HepG2 (cell line): ENCODE measurements around the gene KCNMB4. TPM values are rescaled to one million over a fixed set of nuclear protein-coding genes. Genes with fewer than 3 reads are reported as not detected.

Source experiments
- ATAC-seq: fragments of 200-7000 bp; cut with Tn5 transposase; 3 replicates; pipeline ENCODE4 v1.9.1; 2020; ENCODE audit warnings: mild to moderate bottlenecking, moderate library complexity
- BruUV-seq: library from RNA; stranded (reverse); fragments of 400-500 nt; replicated peaks from 2 replicates; lab custom pipeline; 2021; lab: Mats Ljungman, UMichigan
- CTCF ChIA-PET: fragments of 300-600 bp; formaldehyde crosslinking; extraction: SDS; loops from one replicate; lab custom pipeline; 2021; ENCODE audit warnings: low total read pairs, inconsistent platforms, low intra/inter-chr PET ratio; lab: Yijun Ruan, JAX
- POLR2A ChIA-PET: fragments of 350-600 bp; sonication (Branson Sonifier 250); formaldehyde crosslinking; loops from one replicate; lab custom pipeline; 2020; ENCODE audit warnings: antibody characterized with exemption, inconsistent platforms; lab: Yijun Ruan, JAX
- DNase-seq: peaks from one replicate; pipeline ENCODE4 v3.0.0-alpha.2; 2015; ENCODE audit warnings: low spot score
- FAIRE-seq: peaks from 3 replicates; lab custom pipeline; 2011; peaks lifted over from hg19 to GRCh38; lab: Jason Lieb, UNC
- H2AFZ ChIP-seq: one replicate; pipeline ENCODE4 v1.6.1; 2011; ENCODE audit warnings: low read length, inconsistent platforms
- H3K27ac ChIP-seq: fragments of 300-600 bp; 3 replicates; pipeline ENCODE4 v1.8.0; 2011; ENCODE audit warnings: mixed run types, mild to moderate bottlenecking, mixed read lengths, low read length, inconsistent platforms; ENCODE audit not compliant: insufficient read depth; ENCODE audit errors: extremely low read length
- H3K27me3 ChIP-seq, 2 experiments: fragments of 200-600 bp in 1 of 2; 2 replicates in 1 of 2; 3 replicates in 1 of 2; pipeline versions ENCODE4 v1.6.0 to v1.8.0; 2011; ENCODE audit warnings: low read length in 2 of 2, mild to moderate bottlenecking in 2 of 2, moderate library complexity in 2 of 2, inconsistent platforms in 1 of 2; ENCODE audit not compliant: insufficient read depth in 2 of 2, control insufficient read depth in 1 of 2
- H3K36me3 ChIP-seq, 2 experiments: fragments of 200-600 bp in 1 of 2; replicated peaks in 1 of 2; 2 replicates in 1 of 2; 3 replicates in 1 of 2; pipeline versions ENCODE4 v1.5.1 to v1.8.0; 2011; ENCODE audit warnings: low read length in 2 of 2, inconsistent platforms in 1 of 2; ENCODE audit not compliant: insufficient read depth in 2 of 2, control insufficient read depth in 1 of 2
- H3K4me1 ChIP-seq: 2 replicates; pipeline ENCODE4 v1.5.1; 2012; ENCODE audit warnings: low read length, inconsistent platforms; ENCODE audit not compliant: insufficient read depth
- H3K4me2 ChIP-seq: 2 replicates; pipeline ENCODE4 v1.6.0; 2011; ENCODE audit warnings: low read depth, low read length, inconsistent platforms
- H3K4me3 ChIP-seq, 3 experiments: fragments of 200-600 bp in 1 of 3; sonication (generic), shearing (Covaris generic) in 1 of 3; replicated peaks in 1 of 3; 2 replicates each; pipeline ENCODE4 v1.5.1; 2011 to 2016; ENCODE audit warnings: low read length in 3 of 3, inconsistent platforms in 2 of 3, low read depth in 2 of 3, mild to moderate bottlenecking in 2 of 3, control low read depth in 1 of 3, mixed read lengths in 1 of 3; ENCODE audit not compliant: insufficient read depth in 1 of 3
- H3K79me2 ChIP-seq: one replicate; pipeline ENCODE4 v1.6.1; 2011; ENCODE audit warnings: low read length, inconsistent platforms; ENCODE audit not compliant: insufficient read depth
- H3K9ac ChIP-seq: 2 replicates; pipeline ENCODE4 v1.6.0; 2011; ENCODE audit warnings: mild to moderate bottlenecking, low read depth, low read length, inconsistent platforms; ENCODE audit not compliant: insufficient read depth
- H3K9me3 ChIP-seq: 2 replicates; pipeline ENCODE4 v1.5.1; 2012; ENCODE audit warnings: mild to moderate bottlenecking, low read length
- H4K20me1 ChIP-seq: 2 replicates; pipeline ENCODE4 v1.6.0; 2011; ENCODE audit warnings: inconsistent platforms, mild to moderate bottlenecking, low read length, moderate library complexity; ENCODE audit not compliant: insufficient read depth
- AKAP8 ChIP-seq: sonication (generic); formaldehyde crosslinking; IDR thresholded peaks from 2 replicates; pipeline ENCODE4 v1.5.1; 2020; ENCODE audit warnings: mild to moderate bottlenecking, missing genetic modification reagents
- ELF4 ChIP-seq: sonication (generic); formaldehyde crosslinking; IDR thresholded peaks from 2 replicates; pipeline ENCODE4 v1.5.0; 2020; ENCODE audit warnings: missing genetic modification reagents, mild to moderate bottlenecking, moderate library complexity, borderline replicate concordance
- ETS1 ChIP-seq: sonication (generic); formaldehyde crosslinking; IDR thresholded peaks from 2 replicates; pipeline ENCODE4 v1.4.0; 2020; ENCODE audit warnings: missing genetic modification reagents
- FUBP1 ChIP-seq: sonication (generic); formaldehyde crosslinking; IDR thresholded peaks from 2 replicates; pipeline ENCODE4 v1.5.1; 2020; ENCODE audit warnings: missing genetic modification reagents, mild to moderate bottlenecking, borderline replicate concordance
- GZF1 ChIP-seq: sonication (generic); formaldehyde crosslinking; IDR thresholded peaks from 2 replicates; pipeline ENCODE4 v1.5.1; 2020; ENCODE audit warnings: mild to moderate bottlenecking, missing genetic modification reagents
- IKZF1 ChIP-seq: fragments of 450-650 bp; IDR thresholded peaks from 2 replicates; pipeline ENCODE4 v1.7.1; 2016
- MEIS1 ChIP-seq: sonication (generic); formaldehyde crosslinking; IDR thresholded peaks from 2 replicates; pipeline ENCODE4 v1.9.0; 2021; ENCODE audit warnings: mild to moderate bottlenecking, missing genetic modification reagents, moderate library complexity, borderline replicate concordance
- MIER2 ChIP-seq: IDR thresholded peaks from 2 replicates; pipeline ENCODE4 v1.6.1; 2016; ENCODE audit warnings: missing biosample characterization, missing genetic modification reagents
- MYC ChIP-seq: sonication (generic); formaldehyde crosslinking; IDR thresholded peaks from 2 replicates; pipeline ENCODE4 v1.9.0; 2021; ENCODE audit warnings: missing genetic modification reagents, borderline replicate concordance
- NCOA2 ChIP-seq: sonication (generic); formaldehyde crosslinking; IDR thresholded peaks from 2 replicates; pipeline ENCODE4 v1.8.0; 2022; ENCODE audit warnings: inconsistent platforms
- ONECUT2 ChIP-seq: sonication (generic); formaldehyde crosslinking; IDR thresholded peaks from 2 replicates; pipeline ENCODE4 v1.4.0; 2020; ENCODE audit warnings: missing genetic modification reagents
- SETDB1 ChIP-seq: sonication (generic); formaldehyde crosslinking; IDR thresholded peaks from 2 replicates; pipeline ENCODE4 v1.5.1; 2020; ENCODE audit warnings: missing genetic modification reagents, mild to moderate bottlenecking, borderline replicate concordance
- SIX1 ChIP-seq: sonication (generic); formaldehyde crosslinking; IDR thresholded peaks from 2 replicates; pipeline ENCODE4 v1.4.0; 2020; ENCODE audit warnings: missing genetic modification reagents, borderline replicate concordance
- SMAD1 ChIP-seq: sonication (generic); formaldehyde crosslinking; IDR thresholded peaks from 2 replicates; pipeline ENCODE4 v1.4.0; 2020; ENCODE audit warnings: missing genetic modification reagents, low read depth, mild to moderate bottlenecking, borderline replicate concordance
- TARDBP ChIP-seq: sonication (generic); formaldehyde crosslinking; IDR thresholded peaks from 2 replicates; pipeline ENCODE4 v1.8.0; 2022; ENCODE audit warnings: mild to moderate bottlenecking, missing genetic modification reagents
- TOPORS ChIP-seq: sonication (generic); formaldehyde crosslinking; IDR thresholded peaks from 2 replicates; pipeline ENCODE4 v1.8.0; 2023; ENCODE audit warnings: mild to moderate bottlenecking, missing genetic modification reagents
- ZFY ChIP-seq: sonication (generic); formaldehyde crosslinking; IDR thresholded peaks from 2 replicates; pipeline ENCODE4 v1.4.0; 2020; ENCODE audit warnings: missing genetic modification reagents
- ZIK1 ChIP-seq: sonication (generic); formaldehyde crosslinking; IDR thresholded peaks from 2 replicates; pipeline ENCODE4 v1.5.0; 2020; ENCODE audit warnings: mild to moderate bottlenecking, low read depth, missing genetic modification reagents, borderline replicate concordance
- ZNF468 ChIP-seq: sonication (generic); formaldehyde crosslinking; IDR thresholded peaks from 2 replicates; pipeline ENCODE4 v1.8.0; 2022; ENCODE audit warnings: mild to moderate bottlenecking, moderate library complexity, missing genetic modification reagents
- ZNF607 ChIP-seq: sonication (generic); formaldehyde crosslinking; IDR thresholded peaks from 2 replicates; pipeline ENCODE4 v1.5.1; 2020; ENCODE audit warnings: missing genetic modification reagents, mild to moderate bottlenecking, borderline replicate concordance
- WGBS: methylation state at CpG from one replicate; pipeline ENCODE4 v1.1.6; 2017; ENCODE audit warnings: low lambda C conversion rate; 5-methylcytosine and 5-hydroxymethylcytosine counted together
- in situ Hi-C: cut with HindIII; loops from 2 replicates; pipeline ENCODE4 v1.10.0; 2017; ENCODE audit warnings: low pct_unique_long_range_greater_than_20kb; ENCODE audit not compliant: extremely low pct_ligation_motif_present
- intact Hi-C: fragments of 100-400 bp; cut with micrococcal nuclease; formaldehyde crosslinking; loops from one replicate; pipeline ENCODE4 v1.10.0; 2022; ENCODE audit not compliant: unreplicated experiment
- polyA plus RNA-seq, 8 experiments: library from polyadenylated mRNA; depleted of rRNA in 3 of 8; stranded (reverse) in 7 of 8; unstranded in 1 of 8; fragments of >200 nt; fragmentation: Illumina TruSeq in 4 of 8; extraction: Trizol in 4 of 8; gene quantifications; 2 replicates each; pipeline versions ENCODE4 v1.2.1 to v1.2.3, GENCODE V29; 2011 to 2016; ENCODE audit warnings: low read depth in 4 of 8, missing spikeins in 1 of 8, mixed read lengths in 1 of 8; ENCODE audit not compliant: insufficient read depth in 1 of 8
- total RNA-seq, 5 experiments: library from RNA; depleted of rRNA; stranded (reverse); fragments of >200 nt; fragmentation: Illumina TruSeq; extraction: Trizol; gene quantifications; 2 replicates each; pipeline ENCODE4 v1.2.3, GENCODE V29; 2016; ENCODE audit warnings: low read depth in 1 of 5
- TF ChIP-seq, protein P1 (sequence below): sonication (generic); formaldehyde crosslinking; IDR thresholded peaks from 2 replicates; pipeline ENCODE4 v1.4.0; 2020; ENCODE audit warnings: missing genetic modification reagents
- TF ChIP-seq, protein P2 (sequence below): sonication (generic); formaldehyde crosslinking; IDR thresholded peaks from 2 replicates; pipeline ENCODE4 v1.8.0; 2022; ENCODE audit warnings: missing genetic modification reagents, low read depth, mild to moderate bottlenecking, borderline replicate concordance

Gene KCNMB4
- total and polyA plus RNA-seq, 2 of the 13 experiments (the other 11 are each of a cell fraction or from before 2014, with no cell fraction given): 0.67 to 0.84 TPM

DNA sequence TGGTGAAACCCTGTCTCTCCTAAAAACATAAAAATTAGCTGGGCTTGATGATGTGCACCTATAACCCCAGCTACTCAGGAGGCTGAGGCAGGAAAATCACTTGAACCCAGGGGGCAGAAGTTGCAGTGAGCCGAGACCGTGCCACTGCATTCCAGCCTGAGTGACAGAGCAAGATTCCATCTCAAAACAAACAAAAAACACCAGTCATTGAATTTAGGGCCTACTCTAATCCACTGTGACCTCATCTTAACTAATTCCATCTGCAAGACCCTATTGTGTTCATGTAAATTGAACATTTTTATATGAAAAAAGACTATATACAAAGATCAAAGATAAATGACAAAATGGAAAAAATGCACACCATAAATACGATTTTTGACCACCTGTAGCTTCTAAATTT, 17.8 kb downstream of the KCNMB4 start (continued):
- TF ChIP-seq AKAP8 (no peak), MEIS1 (CRISPR knock-in tag) (no peak)

DNA sequence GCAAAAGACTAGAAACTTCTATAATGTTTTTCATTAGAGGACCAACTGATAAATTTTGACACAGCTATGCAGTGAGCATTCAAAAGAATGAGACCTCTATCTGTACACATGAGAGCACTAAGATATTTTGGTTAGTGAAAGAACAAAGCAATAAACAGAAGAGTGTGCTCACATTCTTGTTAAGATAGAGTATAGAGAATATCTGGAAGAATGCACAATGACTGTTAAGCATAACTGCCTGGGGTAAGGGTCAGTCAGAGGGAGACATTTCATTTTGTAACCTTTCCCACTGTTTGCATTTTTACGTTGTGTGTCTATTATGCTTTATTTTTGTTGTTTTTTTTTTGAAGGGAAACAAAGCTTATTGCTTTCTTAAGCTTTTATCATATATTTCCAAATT, 20.7 kb downstream of the KCNMB4 start:
- POLR2A ChIA-PET: no interaction called here
- in situ Hi-C loops: no loop called here
- no peak overlapping the region for H3K27ac ChIP-seq
- ATAC-seq: no peak
- no peak overlapping the region for H3K9ac ChIP-seq
- TF ChIP-seq ZNF607 (CRISPR knock-in tag): no peak
- no peak for TF ChIP-seq SMAD1 (CRISPR knock-in tag)
- TF ChIP-seq MYC (CRISPR knock-in tag): no peak
- TF ChIP-seq SIX1 (CRISPR knock-in tag): no peak
- no peak for TF ChIP-seq ELF4
- TF ChIP-seq MIER2: no peak
- no peak for TF ChIP-seq ZNF468 (CRISPR knock-in tag)
- TF ChIP-seq GZF1 (CRISPR knock-in tag): no peak
- no peak for TF ChIP-seq ZFY (CRISPR knock-in tag)
- TF ChIP-seq, protein P1, sequence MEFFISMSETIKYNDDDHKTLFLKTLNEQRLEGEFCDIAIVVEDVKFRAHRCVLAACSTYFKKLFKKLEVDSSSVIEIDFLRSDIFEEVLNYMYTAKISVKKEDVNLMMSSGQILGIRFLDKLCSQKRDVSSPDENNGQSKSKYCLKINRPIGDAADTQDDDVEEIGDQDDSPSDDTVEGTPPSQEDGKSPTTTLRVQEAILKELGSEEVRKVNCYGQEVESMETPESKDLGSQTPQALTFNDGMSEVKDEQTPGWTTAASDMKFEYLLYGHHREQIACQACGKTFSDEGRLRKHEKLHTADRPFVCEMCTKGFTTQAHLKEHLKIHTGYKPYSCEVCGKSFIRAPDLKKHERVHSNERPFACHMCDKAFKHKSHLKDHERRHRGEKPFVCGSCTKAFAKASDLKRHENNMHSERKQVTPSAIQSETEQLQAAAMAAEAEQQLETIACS (CRISPR knock-in tag): no peak
- no peak for TF ChIP-seq IKZF1
- no peak for TF ChIP-seq ONECUT2 (CRISPR knock-in tag)
- no peak for TF ChIP-seq FUBP1
- TF ChIP-seq ZIK1 (CRISPR knock-in tag): no peak
- no peak for TF ChIP-seq TOPORS (CRISPR knock-in tag)
- no peak for TF ChIP-seq ETS1 (CRISPR knock-in tag)
- TF ChIP-seq TARDBP (CRISPR knock-in tag): no peak
- no peak for TF ChIP-seq NCOA2 (CRISPR knock-in tag)
- no peak for TF ChIP-seq SETDB1
- TF ChIP-seq, protein P2, sequence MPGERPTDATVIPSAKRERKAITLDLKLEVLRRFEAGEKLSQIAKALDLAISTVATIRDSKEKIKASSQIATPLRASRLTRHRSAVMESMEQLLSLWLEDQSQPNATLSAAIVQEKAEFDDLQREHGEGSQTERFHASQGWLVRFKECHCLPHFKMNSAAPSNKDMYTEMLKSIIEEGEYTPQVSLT (CRISPR knock-in tag): no peak
- TF ChIP-seq, all 625 proteins: peak for 0
- CTCF ChIA-PET: no interaction called here
- no peak overlapping the region for H3K4me2 ChIP-seq
- BruUV-seq: no TSS peak
- FAIRE-seq: no peak
- H3K4me3 ChIP-seq: no peak overlapping the region
- no peak overlapping the region for H2AFZ ChIP-seq
- H3K9me3 ChIP-seq: no peaks in the 10 kb centered on the region
- H3K79me2 ChIP-seq: no peaks in the 10 kb centered on the region
- H4K20me1 ChIP-seq: no peaks in the 10 kb centered on the region
- H3K4me1 ChIP-seq: no peaks in the 10 kb centered on the region
- intact Hi-C loops: no loop called here
- no peaks in the 10 kb centered on the region for H3K36me3 ChIP-seq
- 40% methylated on average over 1 of the region's 1 CpG for WGBS
- no peak for DNase-seq
- no peaks in the 10 kb centered on the region for H3K27me3 ChIP-seq
